GM12873 (cell line): Measurements from ENCODE around the gene BCAR3.

Experiments
- CTCF ChIP-seq: IDR thresholded peaks from 2 replicates; pipeline ENCODE4 v1.5.1; 2012; ENCODE audit warnings: low read depth, mild to moderate bottlenecking, moderate library complexity, low read length, control low read depth; ENCODE audit not compliant: insufficient read depth; ENCODE audit errors: missing control alignments

Gene BCAR3

GRCh38 chr1:93587354-93587753 lies 94.3 kb downstream of the BCAR3 start:
- TF ChIP-seq CTCF: no peak

GRCh38 chr1:93585059-93585966 lies 96.3 kb downstream of the BCAR3 start:
- no peak for TF ChIP-seq CTCF

- TF ChIP-seq CTCF: no peak
Observed at GRCh38 chr1:93584261-93585003, 97.2 kb downstream of the BCAR3 start.

- TF ChIP-seq CTCF: no peak
Observed at GRCh38 chr1:93581917-93582850, 99.5 kb downstream of the BCAR3 start.

GRCh38 chr1:93579891-93580290 lies 101.7 kb downstream of the BCAR3 start:
- no peak for TF ChIP-seq CTCF

GRCh38 chr1:93578911-93579825 lies 102.5 kb downstream of the BCAR3 start:
- no peak for TF ChIP-seq CTCF
